Smooth muscle cell of trachea (primary cell): Measurements from ENCODE around the gene ARL6IP4. TPM values are rescaled to one million over a fixed set of nuclear protein-coding genes. Genes with fewer than 3 reads are reported as not detected.

ENCODE experiments used
- total RNA-seq: library from RNA; depleted of rRNA; stranded (reverse); fragments of >200 nt; gene quantifications from 2 replicates; pipeline ENCODE4 v1.2.1, GENCODE V29; 2014

ARL6IP4 gene
- 137 and 226 TPM in 2 replicates for total RNA-seq

GRCh38 chr12:122980183-122981035 lies at the start of gene ARL6IP4:
ARL6IP4 (plus strand) TSS chr12:122980681; CDS start chr12:122981140, 459 bp downstream.

GRCh38 chr12:122965851-122966742 lies 14.4 kb upstream of the ARL6IP4 start, which contains the start of gene ABCB9:
ABCB9 (minus strand) TSS chr12:122966463; CDS start chr12:122960235, 6,228 bp downstream.

GRCh38 chr12:122974892-122975789 lies 5.3 kb upstream of the ARL6IP4 start, which contains the start of gene OGFOD2:
OGFOD2 (plus strand) TSS chr12:122975244; CDS start chr12:122975252, 8 bp downstream.

Other genes starting within 250 kb of the ARL6IP4 start
- 0.50 and 0.87 TPM in 2 replicates for gene HCAR1, start 249.8 kb upstream of the ARL6IP4 start, total RNA-seq
- 32.7 and 41.2 TPM in 2 replicates for gene DENR, start 227.9 kb upstream of the ARL6IP4 start, total RNA-seq
- gene CCDC62, start 206.1 kb upstream of the ARL6IP4 start, total RNA-seq, result 0.44 and 1.2 TPM in 2 replicates
- 21.4 and 25.1 TPM in 2 replicates for gene HIP1R, start 145.2 kb upstream of the ARL6IP4 start, total RNA-seq
- 18.6 and 20.8 TPM in 2 replicates for gene VPS37B, start 84.6 kb upstream of the ARL6IP4 start, total RNA-seq
- gene ABCB9, start 14.2 kb upstream of the ARL6IP4 start, total RNA-seq, result 13.2 and 16.7 TPM in 2 replicates
- 12.1 and 14.5 TPM in 2 replicates for gene OGFOD2, start 5.4 kb upstream of the ARL6IP4 start, total RNA-seq
- gene PITPNM2, start 170.4 kb downstream of the ARL6IP4 start, total RNA-seq, result 16.3 and 16.5 TPM in 2 replicates